Measurements from ENCODE around the gene SMIM32. TPM values are rescaled to one million over a fixed set of nuclear protein-coding genes. Genes with fewer than 3 reads are reported as not detected.

The SMIM32 gene
- total and polyA plus RNA-seq, 2 experiments from 2014 or later: 0.27 to 0.56 TPM

DNA sequence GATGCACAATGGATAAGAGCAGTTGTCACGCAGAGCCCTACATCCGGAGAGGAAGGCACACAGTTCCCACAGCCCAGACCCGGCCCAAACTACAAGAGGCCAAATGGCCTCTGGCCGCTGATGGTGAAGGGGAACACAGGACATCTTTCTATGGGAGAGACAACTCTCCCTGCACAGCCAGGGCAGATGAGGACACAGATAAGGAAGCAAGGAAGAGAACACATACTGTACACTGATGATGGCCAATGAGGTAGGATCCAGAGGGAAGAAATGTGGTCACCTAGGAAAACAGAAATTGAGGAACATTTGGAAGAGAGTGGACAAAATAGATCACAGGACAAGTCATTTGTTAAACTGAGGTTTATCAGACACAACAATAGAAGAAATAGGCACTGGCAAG lies 28.4 kb upstream of the SMIM32 start:
- peaks cover 12% of the 10 kb centered on the region; the same call in 2 of the 3 replicates for H3K4me1 Mint-ChIP-seq
- no peak for TF ChIP-seq EZH2 (IDR thresholded peaks at IDR 0.05; ENCODE audit: low read depth, unreplicated experiment)

DNA sequence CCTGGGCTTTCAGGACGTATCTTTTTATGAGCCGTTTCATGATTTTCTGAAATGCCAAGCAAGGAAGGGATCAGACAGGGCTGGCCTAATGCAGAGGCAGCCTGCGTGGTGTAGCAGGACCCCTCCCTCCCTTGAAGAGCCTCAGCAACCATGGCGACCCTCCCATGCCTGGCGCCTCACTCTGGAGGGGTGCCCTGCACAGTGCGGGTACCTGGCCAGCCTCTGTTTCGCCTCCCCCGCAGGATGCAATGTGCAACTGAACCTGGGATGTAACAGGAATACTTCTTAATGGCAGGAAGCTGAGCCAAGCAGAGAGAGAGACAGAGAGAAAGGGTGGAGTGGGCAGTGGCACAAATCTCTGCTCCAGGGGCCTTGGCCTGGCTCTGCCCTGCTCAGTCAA lies 23.3 kb upstream of the SMIM32 start:
- peaks cover 15% of the 10 kb centered on the region for H3K9me3 Mint-ChIP-seq
- peak; percentile 42 for DNase-seq (ENCODE audit: low spot score)
- H4K20me1 ChIP-seq (replicated peaks; ENCODE audit: insufficient read depth): no peaks in the 10 kb centered on the region
- peaks cover 11% of the 10 kb centered on the region; the same call in 2 of the 3 replicates for H3K36me3 Mint-ChIP-seq (ENCODE audit: low read depth)
- TF ChIP-seq, protein P1, sequence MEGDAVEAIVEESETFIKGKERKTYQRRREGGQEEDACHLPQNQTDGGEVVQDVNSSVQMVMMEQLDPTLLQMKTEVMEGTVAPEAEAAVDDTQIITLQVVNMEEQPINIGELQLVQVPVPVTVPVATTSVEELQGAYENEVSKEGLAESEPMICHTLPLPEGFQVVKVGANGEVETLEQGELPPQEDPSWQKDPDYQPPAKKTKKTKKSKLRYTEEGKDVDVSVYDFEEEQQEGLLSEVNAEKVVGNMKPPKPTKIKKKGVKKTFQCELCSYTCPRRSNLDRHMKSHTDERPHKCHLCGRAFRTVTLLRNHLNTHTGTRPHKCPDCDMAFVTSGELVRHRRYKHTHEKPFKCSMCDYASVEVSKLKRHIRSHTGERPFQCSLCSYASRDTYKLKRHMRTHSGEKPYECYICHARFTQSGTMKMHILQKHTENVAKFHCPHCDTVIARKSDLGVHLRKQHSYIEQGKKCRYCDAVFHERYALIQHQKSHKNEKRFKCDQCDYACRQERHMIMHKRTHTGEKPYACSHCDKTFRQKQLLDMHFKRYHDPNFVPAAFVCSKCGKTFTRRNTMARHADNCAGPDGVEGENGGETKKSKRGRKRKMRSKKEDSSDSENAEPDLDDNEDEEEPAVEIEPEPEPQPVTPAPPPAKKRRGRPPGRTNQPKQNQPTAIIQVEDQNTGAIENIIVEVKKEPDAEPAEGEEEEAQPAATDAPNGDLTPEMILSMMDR (conservative IDR thresholded peaks at IDR 0.05; ENCODE audit: low read depth in 2 of 2): peak; percentile 9 to 16; a peak in 1 of 4 replicates
- TF ChIP-seq NANOG (IDR thresholded peaks at IDR 0.05; ENCODE audit: borderline replicate concordance): no peak
- H3K27me3 Mint-ChIP-seq (ENCODE audit: insufficient read depth, low read depth, poor library complexity): peaks cover 11% of the 10 kb centered on the region
- H3K4me2 ChIP-seq: no peak overlapping the region
- H3K4me3 ChIP-seq: no peak overlapping the region
- H3K4me3 Mint-ChIP-seq: no peak overlapping the region
- H2AFZ ChIP-seq: no peak overlapping the region
- no peak overlapping the region for H3K27ac Mint-ChIP-seq
- H3K27ac ChIP-seq (ENCODE audit: low read depth): no peak overlapping the region
- no peaks in the 10 kb centered on the region for H3K4me1 ChIP-seq (ENCODE audit: insufficient read depth)
- H3F3A ChIP-seq (replicated peaks; ENCODE audit: low read depth): no peaks in the 10 kb centered on the region
- no peaks in the 10 kb centered on the region for H3K27me3 ChIP-seq (ENCODE audit: insufficient read depth)
- no peaks in the 10 kb centered on the region for H3K9me2 ChIP-seq (ENCODE audit: insufficient read depth)
- no peaks in the 10 kb centered on the region for H3K79me2 ChIP-seq (replicated peaks; ENCODE audit: insufficient read depth)
- peak; percentile 73 for ATAC-seq
- peaks cover 8% of the 10 kb centered on the region; the same call in 1 of the 3 replicates for H3K4me1 Mint-ChIP-seq
- H3K36me3 ChIP-seq (ENCODE audit: insufficient read depth): no peaks in the 10 kb centered on the region

More for the DNA sequence above, 28.4 kb upstream of the SMIM32 start:
- DNase-seq (ENCODE audit: low spot score) (no peak), ATAC-seq (no peak)
- H3K36me3 Mint-ChIP-seq (ENCODE audit: low read depth): peaks cover 12% of the 10 kb centered on the region; the same call in 2 of the 3 replicates
- peaks cover 23% of the 10 kb centered on the region for H3K9me3 Mint-ChIP-seq
- H2AFZ ChIP-seq: no peak overlapping the region
- no peaks in the 10 kb centered on the region for H3K36me3 ChIP-seq (ENCODE audit: insufficient read depth)
- H3K9me2 ChIP-seq (ENCODE audit: insufficient read depth): no peaks in the 10 kb centered on the region
- no peaks in the 10 kb centered on the region for H3F3A ChIP-seq (replicated peaks; ENCODE audit: low read depth)
- no peak overlapping the region for H3K27ac Mint-ChIP-seq
- no peak overlapping the region for H3K4me2 ChIP-seq
- no peak overlapping the region for H3K27ac ChIP-seq (ENCODE audit: low read depth)
- H3K27me3 Mint-ChIP-seq (ENCODE audit: insufficient read depth, low read depth, poor library complexity): peaks cover 3% of the 10 kb centered on the region
- 0 out of 2 replicates have a peak, but pooled peaks cover 5% of the 10 kb centered on the region for H3K4me1 ChIP-seq (ENCODE audit: insufficient read depth)
- H3K4me3 ChIP-seq: no peak overlapping the region
- no peak overlapping the region for H3K4me3 Mint-ChIP-seq
- no peaks in the 10 kb centered on the region for H4K20me1 ChIP-seq (replicated peaks; ENCODE audit: insufficient read depth)
- H3K27me3 ChIP-seq (ENCODE audit: insufficient read depth): no peaks in the 10 kb centered on the region
- H3K79me2 ChIP-seq (replicated peaks; ENCODE audit: insufficient read depth): no peaks in the 10 kb centered on the region

DNA sequence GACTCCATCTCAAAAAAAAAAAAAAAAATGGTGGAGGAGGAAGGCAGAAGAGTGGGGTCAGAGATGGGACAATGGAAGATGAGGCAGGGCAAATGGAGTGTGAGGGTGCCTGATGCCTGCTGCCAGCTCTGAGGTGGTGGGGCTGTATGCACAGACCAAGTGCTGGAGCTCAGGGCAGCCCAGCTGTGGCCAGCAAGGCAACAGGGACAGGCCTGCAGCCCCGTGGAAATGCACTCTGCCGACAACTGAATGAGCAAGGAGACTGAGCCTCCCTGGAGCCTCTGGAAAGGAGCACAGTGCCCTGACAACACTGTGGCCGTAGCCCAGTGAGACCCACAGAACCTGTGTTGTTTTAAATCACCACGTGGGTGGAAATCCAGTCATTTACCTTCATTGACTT lies 22.9 kb upstream of the SMIM32 start:
- no peak for DNase-seq (ENCODE audit: low spot score)
- no peak overlapping the region for H3K27ac ChIP-seq (ENCODE audit: low read depth)
- no peak overlapping the region for H2AFZ ChIP-seq
- no peaks in the 10 kb centered on the region for H3F3A ChIP-seq (replicated peaks; ENCODE audit: low read depth)
- H3K36me3 Mint-ChIP-seq (ENCODE audit: low read depth): peaks cover 8% of the 10 kb centered on the region; the same call in 2 of the 3 replicates
- H3K4me3 ChIP-seq: no peak overlapping the region
- H3K36me3 ChIP-seq (ENCODE audit: insufficient read depth): no peaks in the 10 kb centered on the region
- peaks cover 8% of the 10 kb centered on the region; the same call in 1 of the 3 replicates for H3K4me1 Mint-ChIP-seq
- H3K9me3 Mint-ChIP-seq: peaks cover 12% of the 10 kb centered on the region
- H3K27me3 Mint-ChIP-seq (ENCODE audit: insufficient read depth, low read depth, poor library complexity): peaks cover 13% of the 10 kb centered on the region
- no peaks in the 10 kb centered on the region for H3K9me2 ChIP-seq (ENCODE audit: insufficient read depth)
- H3K27ac Mint-ChIP-seq: no peak overlapping the region
- ATAC-seq: no peak
- no peaks in the 10 kb centered on the region for H4K20me1 ChIP-seq (replicated peaks; ENCODE audit: insufficient read depth)
- no peaks in the 10 kb centered on the region for H3K4me1 ChIP-seq (ENCODE audit: insufficient read depth)
- no peaks in the 10 kb centered on the region for H3K79me2 ChIP-seq (replicated peaks; ENCODE audit: insufficient read depth)
- no peaks in the 10 kb centered on the region for H3K27me3 ChIP-seq (ENCODE audit: insufficient read depth)
- no peak overlapping the region for H3K4me3 Mint-ChIP-seq
- no peak overlapping the region for H3K4me2 ChIP-seq
- TF ChIP-seq ZNF114 (CRISPR knock-in tag; IDR thresholded peaks at IDR 0.05) (no peak), ZNF331 (CRISPR knock-in tag; IDR thresholded peaks at IDR 0.05; ENCODE audit: low read depth) (no peak), JUNB (IDR thresholded peaks at IDR 0.05; ENCODE audit: unreplicated experiment) (no peak), NANOG (IDR thresholded peaks at IDR 0.05; ENCODE audit: borderline replicate concordance) (no peak), CREB1 (CRISPR knock-in tag; IDR thresholded peaks at IDR 0.05; ENCODE audit: low read depth) (no peak), EZH2phosphoT487 (IDR thresholded peaks at IDR 0.05; ENCODE audit: unreplicated experiment) (no peak), POLR2AphosphoS5 (IDR thresholded peaks at IDR 0.05; ENCODE audit: low read depth) (no peak)
- TF ChIP-seq, protein P2, sequence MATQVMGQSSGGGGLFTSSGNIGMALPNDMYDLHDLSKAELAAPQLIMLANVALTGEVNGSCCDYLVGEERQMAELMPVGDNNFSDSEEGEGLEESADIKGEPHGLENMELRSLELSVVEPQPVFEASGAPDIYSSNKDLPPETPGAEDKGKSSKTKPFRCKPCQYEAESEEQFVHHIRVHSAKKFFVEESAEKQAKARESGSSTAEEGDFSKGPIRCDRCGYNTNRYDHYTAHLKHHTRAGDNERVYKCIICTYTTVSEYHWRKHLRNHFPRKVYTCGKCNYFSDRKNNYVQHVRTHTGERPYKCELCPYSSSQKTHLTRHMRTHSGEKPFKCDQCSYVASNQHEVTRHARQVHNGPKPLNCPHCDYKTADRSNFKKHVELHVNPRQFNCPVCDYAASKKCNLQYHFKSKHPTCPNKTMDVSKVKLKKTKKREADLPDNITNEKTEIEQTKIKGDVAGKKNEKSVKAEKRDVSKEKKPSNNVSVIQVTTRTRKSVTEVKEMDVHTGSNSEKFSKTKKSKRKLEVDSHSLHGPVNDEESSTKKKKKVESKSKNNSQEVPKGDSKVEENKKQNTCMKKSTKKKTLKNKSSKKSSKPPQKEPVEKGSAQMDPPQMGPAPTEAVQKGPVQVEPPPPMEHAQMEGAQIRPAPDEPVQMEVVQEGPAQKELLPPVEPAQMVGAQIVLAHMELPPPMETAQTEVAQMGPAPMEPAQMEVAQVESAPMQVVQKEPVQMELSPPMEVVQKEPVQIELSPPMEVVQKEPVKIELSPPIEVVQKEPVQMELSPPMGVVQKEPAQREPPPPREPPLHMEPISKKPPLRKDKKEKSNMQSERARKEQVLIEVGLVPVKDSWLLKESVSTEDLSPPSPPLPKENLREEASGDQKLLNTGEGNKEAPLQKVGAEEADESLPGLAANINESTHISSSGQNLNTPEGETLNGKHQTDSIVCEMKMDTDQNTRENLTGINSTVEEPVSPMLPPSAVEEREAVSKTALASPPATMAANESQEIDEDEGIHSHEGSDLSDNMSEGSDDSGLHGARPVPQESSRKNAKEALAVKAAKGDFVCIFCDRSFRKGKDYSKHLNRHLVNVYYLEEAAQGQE (IDR thresholded peaks at IDR 0.05; ENCODE audit: unreplicated experiment): no peak
- TF ChIP-seq, protein P1 (conservative IDR thresholded peaks at IDR 0.05; ENCODE audit: low read depth in 2 of 2): no peak
- TF ChIP-seq, protein P3, sequence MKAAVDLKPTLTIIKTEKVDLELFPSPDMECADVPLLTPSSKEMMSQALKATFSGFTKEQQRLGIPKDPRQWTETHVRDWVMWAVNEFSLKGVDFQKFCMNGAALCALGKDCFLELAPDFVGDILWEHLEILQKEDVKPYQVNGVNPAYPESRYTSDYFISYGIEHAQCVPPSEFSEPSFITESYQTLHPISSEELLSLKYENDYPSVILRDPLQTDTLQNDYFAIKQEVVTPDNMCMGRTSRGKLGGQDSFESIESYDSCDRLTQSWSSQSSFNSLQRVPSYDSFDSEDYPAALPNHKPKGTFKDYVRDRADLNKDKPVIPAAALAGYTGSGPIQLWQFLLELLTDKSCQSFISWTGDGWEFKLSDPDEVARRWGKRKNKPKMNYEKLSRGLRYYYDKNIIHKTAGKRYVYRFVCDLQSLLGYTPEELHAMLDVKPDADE (IDR thresholded peaks at IDR 0.05): no peak

Data from GM23338 (cell line).